IMR-90 (cell line): ENCODE data around the gene DEPDC5. TPM values are rescaled to one million over a fixed set of nuclear protein-coding genes. Genes with fewer than 3 reads are reported as not detected.

Experiments
- ATAC-seq: fragments of 200-7000 bp; cut with Tn5 transposase; 2 replicates; pipeline ENCODE4 v1.9.1; 2020; ENCODE audit warnings: low read depth, mild to moderate bottlenecking, moderate library complexity
- BruUV-seq: library from RNA; stranded (reverse); fragments of 400-500 nt; replicated peaks from 2 replicates; lab custom pipeline; 2021; lab: Mats Ljungman, UMichigan
- CTCF ChIA-PET: fragments of 300-600 bp; formaldehyde crosslinking; extraction: SDS; loops from one replicate; lab custom pipeline; 2021; ENCODE audit warnings: antibody characterized with exemption; lab: Yijun Ruan, JAX
- POLR2A ChIA-PET: fragments of 300-600 bp; sonication (Branson Sonifier 250); formaldehyde crosslinking; loops from one replicate; lab custom pipeline; 2022; ENCODE audit warnings: antibody characterized with exemption; ENCODE audit not compliant: unreplicated experiment; lab: Charles Lee
- DNase-seq: peaks from one replicate; pipeline ENCODE4 v3.0.0; 2013
- H2AFZ ChIP-seq: replicated peaks from 2 replicates; pipeline ENCODE3; 2013; ENCODE audit warnings: low read length, mild to moderate bottlenecking; ENCODE audit not compliant: poor library complexity
- H2AK5ac ChIP-seq: 2 replicates; pipeline ENCODE4 v1.6.1; 2013; ENCODE audit warnings: low read depth, low read length, inconsistent platforms
- H2AK9ac ChIP-seq: replicated peaks from 2 replicates; pipeline ENCODE3; 2013; ENCODE audit warnings: mild to moderate bottlenecking, low read depth, low read length, moderate library complexity; ENCODE audit not compliant: poor library complexity
- H2BK120ac ChIP-seq: 2 replicates; pipeline ENCODE4 v1.6.1; 2013; ENCODE audit warnings: low read depth, low read length, inconsistent platforms
- H2BK15ac ChIP-seq: 3 replicates; pipeline ENCODE4 v1.6.1; 2013; ENCODE audit warnings: low read depth, low read length, inconsistent platforms
- H2BK20ac ChIP-seq: 2 replicates; pipeline ENCODE4 v1.6.1; 2013; ENCODE audit warnings: low read depth, mild to moderate bottlenecking, inconsistent platforms, low read length, moderate library complexity
- H2BK5ac ChIP-seq: 2 replicates; pipeline ENCODE4 v1.6.1; 2013; ENCODE audit warnings: mild to moderate bottlenecking, low read depth, low read length, inconsistent platforms; ENCODE audit not compliant: poor library complexity, severe bottlenecking
- H3K14ac ChIP-seq: replicated peaks from 2 replicates; pipeline ENCODE4 v1.6.1; 2013; ENCODE audit warnings: low read depth, low read length, inconsistent platforms
- H3K18ac ChIP-seq: 2 replicates; pipeline ENCODE4 v1.6.1; 2013; ENCODE audit warnings: low read depth, low read length, control low read depth
- H3K23ac ChIP-seq: 2 replicates; pipeline ENCODE4 v1.6.1; 2013; ENCODE audit warnings: low read depth, low read length, inconsistent platforms
- H3K27ac ChIP-seq: 2 replicates; pipeline ENCODE4 v1.5.1; 2013; ENCODE audit warnings: mild to moderate bottlenecking, control low read depth, low read length; ENCODE audit not compliant: insufficient read depth
- H3K27me3 ChIP-seq: 2 replicates; pipeline ENCODE4 v1.6.1; 2013; ENCODE audit warnings: low read length; ENCODE audit not compliant: control insufficient read depth, insufficient read depth
- H3K36me3 ChIP-seq: 2 replicates; pipeline ENCODE4 v1.6.1; 2013; ENCODE audit warnings: low read length, mixed read lengths; ENCODE audit not compliant: control insufficient read depth, insufficient read depth
- H3K4ac ChIP-seq: 2 replicates; pipeline ENCODE4 v1.6.1; 2013; ENCODE audit warnings: low read depth, low read length, inconsistent platforms
- H3K4me1 ChIP-seq: 2 replicates; pipeline ENCODE4 v1.6.1; 2013; ENCODE audit warnings: low read length, mixed read lengths; ENCODE audit not compliant: control insufficient read depth, insufficient read depth
- H3K4me2 ChIP-seq: 2 replicates; pipeline ENCODE4 v1.6.1; 2013; ENCODE audit warnings: low read depth, mild to moderate bottlenecking, control low read depth, low read length, moderate library complexity
- H3K4me3 ChIP-seq: 2 replicates; pipeline ENCODE4 v1.5.1; 2013; ENCODE audit warnings: low read depth, mild to moderate bottlenecking, control low read depth, low read length, moderate library complexity; ENCODE audit not compliant: insufficient read depth
- H3K56ac ChIP-seq: 2 replicates; pipeline ENCODE4 v1.6.1; 2013; ENCODE audit warnings: low read length, inconsistent platforms; ENCODE audit not compliant: insufficient read depth; ENCODE audit errors: extremely low read depth
- H3K79me1 ChIP-seq, 2 experiments: 2 replicates each; pipeline ENCODE4 v1.6.1; 2013; ENCODE audit warnings: low read length in 2 of 2, inconsistent platforms in 1 of 2, low read depth in 1 of 2
- H3K9ac ChIP-seq: 2 replicates; pipeline ENCODE4 v1.6.1; 2013; ENCODE audit warnings: low read depth, low read length, control low read depth
- H3K9me1 ChIP-seq: 2 replicates; pipeline ENCODE4 v1.6.1; 2013; ENCODE audit warnings: low read length, inconsistent platforms; ENCODE audit not compliant: insufficient read depth
- H3K9me3 ChIP-seq: 2 replicates; pipeline ENCODE4 v1.6.1; 2013; ENCODE audit warnings: low read length; ENCODE audit not compliant: control insufficient read depth, insufficient read depth
- H4K20me1 ChIP-seq: 2 replicates; pipeline ENCODE4 v1.6.1; 2013; ENCODE audit warnings: low read length, inconsistent platforms; ENCODE audit not compliant: insufficient read depth
- H4K5ac ChIP-seq: 2 replicates; pipeline ENCODE4 v1.6.1; 2013; ENCODE audit warnings: mild to moderate bottlenecking, low read depth, low read length, control low read depth
- H4K8ac ChIP-seq, 2 experiments: 2 replicates each; pipeline ENCODE4 v1.6.1; 2013; ENCODE audit warnings: low read depth in 2 of 2, low read length in 2 of 2, control low read depth in 1 of 2, inconsistent platforms in 1 of 2
- H4K91ac ChIP-seq: 2 replicates; pipeline ENCODE4 v1.6.1; 2013; ENCODE audit warnings: low read depth, low read length, inconsistent platforms; ENCODE audit not compliant: insufficient read depth
- BHLHE40 ChIP-seq: fragments of 150-350 bp; IDR thresholded peaks from 2 replicates; pipeline ENCODE4 v1.6.1; 2016; ENCODE audit warnings: mild to moderate bottlenecking, low read depth, low read length
- CEBPB ChIP-seq: IDR thresholded peaks from 2 replicates; pipeline ENCODE4 v1.6.1; 2012; ENCODE audit warnings: low read depth, low read length, improper control_type of control experiment
- CHD1 ChIP-seq: IDR thresholded peaks from 2 replicates; pipeline ENCODE4 v1.6.1; 2012; ENCODE audit warnings: low read depth, low read length, improper control_type of control experiment
- FOS ChIP-seq: fragments of 150-350 bp; IDR thresholded peaks from 2 replicates; pipeline ENCODE4 v1.6.1; 2016; ENCODE audit warnings: low read depth, low read length
- MAFK ChIP-seq: IDR thresholded peaks from 2 replicates; pipeline ENCODE4 v1.6.1; 2012; ENCODE audit warnings: low read depth, low read length, improper control_type of control experiment
- MAZ ChIP-seq: IDR thresholded peaks from 2 replicates; pipeline ENCODE4 v1.6.1; 2012; ENCODE audit warnings: low read depth, mild to moderate bottlenecking, low read length, improper control_type of control experiment, moderate library complexity, borderline replicate concordance
- MXI1 ChIP-seq: IDR thresholded peaks from 2 replicates; pipeline ENCODE4 v1.6.1; 2012; ENCODE audit warnings: low read depth, mild to moderate bottlenecking, low read length, moderate library complexity, borderline replicate concordance
- NFE2L2 ChIP-seq: fragments of 150-350 bp; IDR thresholded peaks from 2 replicates; pipeline ENCODE4 v1.6.1; 2016; ENCODE audit warnings: low read depth, mild to moderate bottlenecking, low read length
- POLR2A ChIP-seq: IDR thresholded peaks from 2 replicates; pipeline ENCODE4 v1.6.1; 2012; ENCODE audit warnings: mild to moderate bottlenecking, low read depth, low read length
- RAD21 ChIP-seq: IDR thresholded peaks from 2 replicates; pipeline ENCODE4 v1.6.1; 2012; ENCODE audit warnings: low read length, improper control_type of control experiment
- RCOR1 ChIP-seq: IDR thresholded peaks from 2 replicates; pipeline ENCODE4 v1.6.1; 2012; ENCODE audit warnings: mild to moderate bottlenecking, low read length, improper control_type of control experiment; ENCODE audit not compliant: insufficient replicate concordance
- RFX5 ChIP-seq: IDR thresholded peaks from 2 replicates; pipeline ENCODE4 v1.8.0; 2012; ENCODE audit warnings: low read depth, mild to moderate bottlenecking, low read length, moderate library complexity
- SMC3 ChIP-seq: fragments of 150-350 bp; IDR thresholded peaks from 2 replicates; pipeline ENCODE4 v1.6.1; 2016; ENCODE audit warnings: low read depth, mild to moderate bottlenecking, antibody characterized with exemption, low read length, moderate library complexity
- WGBS, 2 experiments: methylation state at CpG; one replicate each; pipeline versions ENCODE4 v1.1.5 to v1.1.7; 2013; ENCODE audit warnings: missing lambda C conversion rate in 2 of 2; ENCODE audit not compliant: insufficient read length in 1 of 2; ENCODE audit errors: extremely low coverage in 2 of 2; 5-methylcytosine and 5-hydroxymethylcytosine counted together
- dilution Hi-C: fragments of 300-500 bp; cut with HindIII; formaldehyde crosslinking; loops from one replicate; pipeline ENCODE4 v1.14.3; 2018; ENCODE audit warnings: low sequenced_read_pairs; ENCODE audit not compliant: unreplicated experiment
- in situ Hi-C: fragments of 300-500 bp; cut with MboI; formaldehyde crosslinking; loops from 3 replicates; pipeline ENCODE4 v1.14.3; 2019; ENCODE audit warnings: low sequenced_read_pairs, inconsistent platforms, mixed read lengths
- intact Hi-C: fragments of 100-400 bp; cut with micrococcal nuclease; formaldehyde crosslinking; loops from 2 replicates; pipeline ENCODE4 v1.10.0; 2022
- polyA plus RNA-seq, 3 experiments: library from polyadenylated mRNA; depleted of rRNA; stranded (reverse); fragments of >200 nt; gene quantifications; 2 replicates each; pipeline ENCODE4 v1.2.3, GENCODE V29; 2012; ENCODE audit warnings: low replicate concordance in 1 of 3
- total RNA-seq: library from RNA; depleted of rRNA; stranded (reverse); fragments of >200 nt; gene quantifications from 2 replicates; pipeline ENCODE4 v1.2.3, GENCODE V29; 2012
- TF ChIP-seq, protein P1 (sequence below): fragments of 150-350 bp; IDR thresholded peaks from 2 replicates; pipeline ENCODE4 v1.6.1; 2016; ENCODE audit warnings: low read depth, mild to moderate bottlenecking, low read length, moderate library complexity, borderline replicate concordance
- TF ChIP-seq, protein P2 (sequence below): fragments of 150-350 bp; IDR thresholded peaks from 2 replicates; pipeline ENCODE4 v1.6.1; 2017; ENCODE audit warnings: mild to moderate bottlenecking, antibody characterized with exemption, low read length, low read depth
- TF ChIP-seq, protein P3 (sequence below): conservative IDR thresholded peaks from 2 replicates; pipeline ENCODE4 v1.5.1; 2012; ENCODE audit warnings: mild to moderate bottlenecking, low read depth, low read length, improper control_type of control experiment

The DEPDC5 gene
- total and polyA plus RNA-seq, 2 of the 4 experiments (the other 2 are of a cell fraction): 6.6 to 12.9 TPM

DNA sequence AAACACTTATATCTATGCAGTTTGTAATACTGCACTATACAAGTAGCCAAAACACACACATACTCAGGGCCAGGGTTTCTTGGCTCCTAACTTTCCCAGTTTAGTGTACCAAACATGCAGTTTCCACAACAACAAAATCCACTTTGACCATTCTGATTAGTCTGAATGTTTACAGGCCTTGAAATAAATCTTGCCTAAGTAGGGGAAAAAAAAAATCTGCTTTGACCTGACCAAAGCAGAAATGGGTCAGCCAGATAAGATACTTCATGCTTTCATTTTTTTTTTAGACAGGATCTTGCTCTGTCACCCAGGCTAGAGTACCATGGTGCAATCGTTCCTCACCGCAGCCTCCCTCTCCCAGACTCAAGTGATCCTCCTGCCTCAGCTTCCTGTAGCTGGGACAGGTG is 14.0 kb upstream of the DEPDC5 start:
- Histone ChIP-seq H3K9me3 (no peaks in the 10 kb centered on the region), H2BK20ac (no peak overlapping the region), H3K4me3 (no peak overlapping the region), H3K36me3 (peaks cover 13% of the 10 kb centered on the region), H4K91ac (no peak overlapping the region), H4K20me1 (peaks cover 12% of the 10 kb centered on the region), H3K14ac (no peak overlapping the region), H3K23ac (no peak overlapping the region), H3K79me1 (peaks cover 19 to 51% of the 10 kb centered on the region in 2 experiments), H2BK120ac (no peak overlapping the region), H3K9me1 (0 out of 2 replicates have a peak, but pooled peaks cover 3% of the 10 kb centered on the region), H4K8ac (no peak overlapping the region), H3K18ac (no peak overlapping the region), H2AFZ (no peak overlapping the region), H4K5ac (no peak overlapping the region), H3K56ac (no peak overlapping the region), H3K4ac (no peak overlapping the region), H3K27me3 (no peaks in the 10 kb centered on the region), H2BK15ac (no peak overlapping the region), H2BK5ac (no peak overlapping the region), H2AK5ac (no peak overlapping the region), H3K4me2 (no peak overlapping the region), H3K4me1 (no peaks in the 10 kb centered on the region; the same call in 1 of the 2 replicates), H3K27ac (no peak overlapping the region), H3K9ac (no peak overlapping the region), H2AK9ac (no peak overlapping the region)
- dilution Hi-C loops (no loop called here), in situ Hi-C loops (no loop called here), intact Hi-C loops (no loop called here)
- TF ChIP-seq MXI1 (no peak), FOS (no peak), POLR2A (no peak), CHD1 (no peak), MAFK (no peak), SMC3 (no peak), RAD21 (no peak), RCOR1 (no peak), RFX5 (no peak), MAZ (no peak), CEBPB (no peak), NFE2L2 (no peak), BHLHE40 (no peak)
- TF ChIP-seq, protein P1, sequence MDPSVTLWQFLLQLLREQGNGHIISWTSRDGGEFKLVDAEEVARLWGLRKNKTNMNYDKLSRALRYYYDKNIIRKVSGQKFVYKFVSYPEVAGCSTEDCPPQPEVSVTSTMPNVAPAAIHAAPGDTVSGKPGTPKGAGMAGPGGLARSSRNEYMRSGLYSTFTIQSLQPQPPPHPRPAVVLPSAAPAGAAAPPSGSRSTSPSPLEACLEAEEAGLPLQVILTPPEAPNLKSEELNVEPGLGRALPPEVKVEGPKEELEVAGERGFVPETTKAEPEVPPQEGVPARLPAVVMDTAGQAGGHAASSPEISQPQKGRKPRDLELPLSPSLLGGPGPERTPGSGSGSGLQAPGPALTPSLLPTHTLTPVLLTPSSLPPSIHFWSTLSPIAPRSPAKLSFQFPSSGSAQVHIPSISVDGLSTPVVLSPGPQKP: no peak
- TF ChIP-seq, protein P2, sequence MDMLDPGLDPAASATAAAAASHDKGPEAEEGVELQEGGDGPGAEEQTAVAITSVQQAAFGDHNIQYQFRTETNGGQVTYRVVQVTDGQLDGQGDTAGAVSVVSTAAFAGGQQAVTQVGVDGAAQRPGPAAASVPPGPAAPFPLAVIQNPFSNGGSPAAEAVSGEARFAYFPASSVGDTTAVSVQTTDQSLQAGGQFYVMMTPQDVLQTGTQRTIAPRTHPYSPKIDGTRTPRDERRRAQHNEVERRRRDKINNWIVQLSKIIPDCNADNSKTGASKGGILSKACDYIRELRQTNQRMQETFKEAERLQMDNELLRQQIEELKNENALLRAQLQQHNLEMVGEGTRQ: no peak
- TF ChIP-seq, protein P3, sequence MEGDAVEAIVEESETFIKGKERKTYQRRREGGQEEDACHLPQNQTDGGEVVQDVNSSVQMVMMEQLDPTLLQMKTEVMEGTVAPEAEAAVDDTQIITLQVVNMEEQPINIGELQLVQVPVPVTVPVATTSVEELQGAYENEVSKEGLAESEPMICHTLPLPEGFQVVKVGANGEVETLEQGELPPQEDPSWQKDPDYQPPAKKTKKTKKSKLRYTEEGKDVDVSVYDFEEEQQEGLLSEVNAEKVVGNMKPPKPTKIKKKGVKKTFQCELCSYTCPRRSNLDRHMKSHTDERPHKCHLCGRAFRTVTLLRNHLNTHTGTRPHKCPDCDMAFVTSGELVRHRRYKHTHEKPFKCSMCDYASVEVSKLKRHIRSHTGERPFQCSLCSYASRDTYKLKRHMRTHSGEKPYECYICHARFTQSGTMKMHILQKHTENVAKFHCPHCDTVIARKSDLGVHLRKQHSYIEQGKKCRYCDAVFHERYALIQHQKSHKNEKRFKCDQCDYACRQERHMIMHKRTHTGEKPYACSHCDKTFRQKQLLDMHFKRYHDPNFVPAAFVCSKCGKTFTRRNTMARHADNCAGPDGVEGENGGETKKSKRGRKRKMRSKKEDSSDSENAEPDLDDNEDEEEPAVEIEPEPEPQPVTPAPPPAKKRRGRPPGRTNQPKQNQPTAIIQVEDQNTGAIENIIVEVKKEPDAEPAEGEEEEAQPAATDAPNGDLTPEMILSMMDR: no peak
- WGBS, 2 experiments: no CpG with 5 or more reads among the region's 2 CpGs
- ATAC-seq (no peak), DNase-seq (no peak)
- no TSS peak for BruUV-seq
- ChIA-PET POLR2A (no interaction called here), CTCF (interaction anchor here (0.7 kb wide), 1 partner anchor 30 kb away, joined by 3 read pairs; no protein-coding TSS in a partner anchor)
